Activated T-helper 17 cell treated with anti-CD3 and anti-CD28 coated beads, Interleukin-2, amount 50 U/mL, for 72 hours (primary cell): ENCODE results near the gene PPP4C. TPM values are rescaled to one million over a fixed set of nuclear protein-coding genes. Genes with fewer than 3 reads are reported as not detected.

Experiments used
- ATAC-seq: fragments of 150-1000 bp; cut with Tn5 transposase; replicated peaks from 2 replicates; pipeline ENCODE4 v1.10.0; 2021; ENCODE audit warnings: mild to moderate bottlenecking, moderate library complexity
- H3K27ac Mint-ChIP-seq: one replicate; pipeline ENCODE4 v1.8.0; 2022; ENCODE audit warnings: mixed read lengths
- H3K27me3 Mint-ChIP-seq: one replicate; pipeline ENCODE4 v1.8.0; 2022; ENCODE audit warnings: mixed read lengths
- H3K36me3 Mint-ChIP-seq: one replicate; pipeline ENCODE4 v1.8.0; 2022; ENCODE audit warnings: low read depth, mild to moderate bottlenecking, mixed read lengths
- H3K4me1 Mint-ChIP-seq: one replicate; pipeline ENCODE4 v1.8.0; 2022; ENCODE audit warnings: mixed read lengths
- H3K4me3 Mint-ChIP-seq: one replicate; pipeline ENCODE4 v1.8.0; 2022; ENCODE audit warnings: mild to moderate bottlenecking, mixed read lengths
- H3K9me3 Mint-ChIP-seq: one replicate; pipeline ENCODE4 v1.8.0; 2022; ENCODE audit warnings: mixed read lengths
- total RNA-seq, 2 donors: library from RNA; stranded (reverse); gene quantifications; one replicate each; pipeline ENCODE4 v1.2.3, GENCODE V29; 2022

PPP4C gene
- total RNA-seq, 2 donors from 2014 or later: 111 to 147 TPM

GRCh38 chr16:30083216-30084055, 7.6 kb downstream of the PPP4C start:
- Mint-ChIP-seq H3K27ac (peak overlapping the region; percentile 13), H3K4me3 (no peak overlapping the region), H3K27me3 (no peaks in the 10 kb centered on the region), H3K36me3 (peaks cover 61% of the 10 kb centered on the region), H3K9me3 (no peaks in the 10 kb centered on the region), H3K4me1 (no peaks in the 10 kb centered on the region)
- no peak for ATAC-seq

GRCh38 chr16:30084096-30084815, 8.5 kb downstream of the PPP4C start:
- no peaks in the 10 kb centered on the region for H3K9me3 Mint-ChIP-seq
- no peaks in the 10 kb centered on the region for H3K4me1 Mint-ChIP-seq
- peaks cover 53% of the 10 kb centered on the region for H3K36me3 Mint-ChIP-seq
- ATAC-seq: peak; percentile 16
- H3K27ac Mint-ChIP-seq: peak overlapping the region; percentile 13
- H3K4me3 Mint-ChIP-seq: no peak overlapping the region
- no peaks in the 10 kb centered on the region for H3K27me3 Mint-ChIP-seq

- Mint-ChIP-seq H3K27me3 (no peaks in the 10 kb centered on the region), H3K4me3 (no peak overlapping the region), H3K4me1 (no peaks in the 10 kb centered on the region), H3K27ac (no peak overlapping the region), H3K9me3 (no peaks in the 10 kb centered on the region), H3K36me3 (peaks cover 48% of the 10 kb centered on the region)
- no peak for ATAC-seq
Measured at GRCh38 chr16:30084816-30085159, 9.0 kb downstream of the PPP4C start.

- peaks cover 43% of the 10 kb centered on the region for H3K36me3 Mint-ChIP-seq
- ATAC-seq: no peak
- no peak overlapping the region for H3K27ac Mint-ChIP-seq
- no peaks in the 10 kb centered on the region for H3K4me1 Mint-ChIP-seq
- no peak overlapping the region for H3K4me3 Mint-ChIP-seq
- H3K27me3 Mint-ChIP-seq: no peaks in the 10 kb centered on the region
- no peaks in the 10 kb centered on the region for H3K9me3 Mint-ChIP-seq
Measured at GRCh38 chr16:30085247-30085646, 9.5 kb downstream of the PPP4C start.

- H3K9me3 Mint-ChIP-seq: no peaks in the 10 kb centered on the region
- H3K4me1 Mint-ChIP-seq: no peaks in the 10 kb centered on the region
- no peak overlapping the region for H3K4me3 Mint-ChIP-seq
- peaks cover 37% of the 10 kb centered on the region for H3K36me3 Mint-ChIP-seq
- no peaks in the 10 kb centered on the region for H3K27me3 Mint-ChIP-seq
- ATAC-seq: no peak
- H3K27ac Mint-ChIP-seq: no peak overlapping the region
Measured at GRCh38 chr16:30085820-30086219, 10.0 kb downstream of the PPP4C start.

GRCh38 chr16:30086291-30087140, 10.7 kb downstream of the PPP4C start:
- Mint-ChIP-seq H3K27ac (no peak overlapping the region), H3K9me3 (no peaks in the 10 kb centered on the region), H3K27me3 (no peaks in the 10 kb centered on the region), H3K4me1 (no peaks in the 10 kb centered on the region), H3K4me3 (no peak overlapping the region), H3K36me3 (peaks cover 30% of the 10 kb centered on the region)
- no peak for ATAC-seq

- Mint-ChIP-seq H3K4me1 (no peaks in the 10 kb centered on the region), H3K36me3 (peaks cover 25% of the 10 kb centered on the region), H3K27ac (no peak overlapping the region), H3K27me3 (no peaks in the 10 kb centered on the region), H3K4me3 (no peak overlapping the region), H3K9me3 (no peaks in the 10 kb centered on the region)
- no peak for ATAC-seq
Measured at GRCh38 chr16:30087181-30087898, 11.5 kb downstream of the PPP4C start.

GRCh38 chr16:30088237-30088831, 12.5 kb downstream of the PPP4C start:
- peaks cover 6% of the 10 kb centered on the region for H3K4me1 Mint-ChIP-seq
- peaks cover 23% of the 10 kb centered on the region for H3K36me3 Mint-ChIP-seq
- no peaks in the 10 kb centered on the region for H3K27me3 Mint-ChIP-seq
- no peak overlapping the region for H3K4me3 Mint-ChIP-seq
- no peak for ATAC-seq
- peak overlapping the region; percentile 42 for H3K27ac Mint-ChIP-seq
- H3K9me3 Mint-ChIP-seq: no peaks in the 10 kb centered on the region

GRCh38 chr16:30088832-30089624, 13.2 kb downstream of the PPP4C start:
- no peak for ATAC-seq
- Mint-ChIP-seq H3K9me3 (no peaks in the 10 kb centered on the region), H3K27me3 (no peaks in the 10 kb centered on the region), H3K36me3 (peaks cover 20% of the 10 kb centered on the region), H3K4me1 (peaks cover 9% of the 10 kb centered on the region), H3K4me3 (no peak overlapping the region), H3K27ac (peak overlapping the region; percentile 42)

GRCh38 chr16:30090610-30091331, 15.0 kb downstream of the PPP4C start:
- H3K36me3 Mint-ChIP-seq: peaks cover 31% of the 10 kb centered on the region
- H3K27me3 Mint-ChIP-seq: no peaks in the 10 kb centered on the region
- H3K27ac Mint-ChIP-seq: no peak overlapping the region
- H3K4me3 Mint-ChIP-seq: peak overlapping the region; percentile 95
- peaks cover 20% of the 10 kb centered on the region for H3K4me1 Mint-ChIP-seq
- no peak for ATAC-seq
- H3K9me3 Mint-ChIP-seq: no peaks in the 10 kb centered on the region

GRCh38 chr16:30091474-30092372, 15.9 kb downstream of the PPP4C start, which contains the start of gene TBX6:
Gene TBX6, minus strand, starts transcription at chr16:30091924. Its CDS starts 731 bp downstream, at chr16:30091193.
- peaks cover 20% of the 10 kb centered on the region for H3K4me1 Mint-ChIP-seq
- peak within 1 kb of the TSS; percentile 87 for H3K27ac Mint-ChIP-seq
- no peaks in the 10 kb centered on the region for H3K9me3 Mint-ChIP-seq
- peak within 1 kb of the TSS; percentile 95 for H3K4me3 Mint-ChIP-seq
- no peaks in the 10 kb centered on the region for H3K27me3 Mint-ChIP-seq
- H3K36me3 Mint-ChIP-seq: peaks cover 33% of the 10 kb centered on the region
- peak; percentile 79 for ATAC-seq
